ENCODE measurements around the gene STON2. TPM values are rescaled to one million over a fixed set of nuclear protein-coding genes. Genes with fewer than 3 reads are reported as not detected.

STON2 gene
- total RNA-seq, 1 experiment from 2014 or later: 23.5 TPM

- ChIA-PET POLR2A (interaction anchor here (0.6 to 1.7 kb wide), 9 partner anchors 9 to 93 kb away, joined by 3 to 7 read pairs (median 4); partner anchors contain the start of gene STON2), CTCF (interaction anchor here (0.6 to 1.9 kb wide), 5 partner anchors 10 to 152 kb away, joined by 3 to 12 read pairs (median 3); no protein-coding TSS in a partner anchor)
- Mint-ChIP-seq H3K27ac (ENCODE audit: low read depth, unreplicated experiment) (peak overlapping the region; percentile 24), H3K27me3 (ENCODE audit: insufficient read depth, unreplicated experiment) (no peaks in the 10 kb centered on the region), H3K36me3 (ENCODE audit: insufficient read depth, unreplicated experiment) (peaks cover 5% of the 10 kb centered on the region), H3K4me1 (ENCODE audit: insufficient read depth, unreplicated experiment) (peaks cover 33% of the 10 kb centered on the region), H3K9me3 (ENCODE audit: unreplicated experiment) (no peaks in the 10 kb centered on the region), H3K4me3 (ENCODE audit: unreplicated experiment) (no peak overlapping the region)
- peak; percentile 70 for DNase-seq (ENCODE audit: unreplicated experiment)
- intact Hi-C loops (cut with micrococcal nuclease): no loop called here
- TF ChIP-seq CTCF (IDR thresholded peaks at IDR 0.05; ENCODE audit: unreplicated experiment): no peak
- BruUV-seq (replicated peaks): no TSS peak
Measured at GRCh38 chr14:81313775-81314429, 86.2 kb downstream of the STON2 start.

GRCh38 chr14:81313200-81313599 is 86.9 kb downstream of the STON2 start:
- Mint-ChIP-seq H3K9me3 (ENCODE audit: unreplicated experiment) (no peaks in the 10 kb centered on the region), H3K4me1 (ENCODE audit: insufficient read depth, unreplicated experiment) (peaks cover 33% of the 10 kb centered on the region), H3K4me3 (ENCODE audit: unreplicated experiment) (peak overlapping the region; percentile 13), H3K27ac (ENCODE audit: low read depth, unreplicated experiment) (peak overlapping the region; percentile 24), H3K36me3 (ENCODE audit: insufficient read depth, unreplicated experiment) (no peaks in the 10 kb centered on the region), H3K27me3 (ENCODE audit: insufficient read depth, unreplicated experiment) (no peaks in the 10 kb centered on the region)
- ChIA-PET POLR2A (interaction anchor here (1.1 to 1.7 kb wide), 3 partner anchors 70 to 88 kb away, joined by 5 to 7 read pairs (median 5); partner anchors contain the start of gene STON2), CTCF (interaction anchor here (1.1 kb wide), 1 partner anchor 151 kb away, joined by 3 read pairs; no protein-coding TSS in a partner anchor)
- intact Hi-C loops (cut with micrococcal nuclease): no loop called here
- DNase-seq (ENCODE audit: unreplicated experiment): no peak
- no TSS peak for BruUV-seq (replicated peaks)
- TF ChIP-seq CTCF (IDR thresholded peaks at IDR 0.05; ENCODE audit: unreplicated experiment): no peak

GRCh38 chr14:81312289-81312876 is 87.7 kb downstream of the STON2 start:
- intact Hi-C loops (cut with micrococcal nuclease): no loop called here
- peaks cover 33% of the 10 kb centered on the region for H3K4me1 Mint-ChIP-seq (ENCODE audit: insufficient read depth, unreplicated experiment)
- TF ChIP-seq CTCF (IDR thresholded peaks at IDR 0.05; ENCODE audit: unreplicated experiment): no peak
- no peaks in the 10 kb centered on the region for H3K27me3 Mint-ChIP-seq (ENCODE audit: insufficient read depth, unreplicated experiment)
- CTCF ChIA-PET: interaction anchor here (0.7 to 0.8 kb wide), 2 partner anchors 9 to 124 kb away, joined by 3 read pairs; no protein-coding TSS in a partner anchor
- H3K36me3 Mint-ChIP-seq (ENCODE audit: insufficient read depth, unreplicated experiment): no peaks in the 10 kb centered on the region
- H3K27ac Mint-ChIP-seq (ENCODE audit: low read depth, unreplicated experiment): peak overlapping the region; percentile 70
- no peak for DNase-seq (ENCODE audit: unreplicated experiment)
- BruUV-seq (replicated peaks): no TSS peak
- H3K4me3 Mint-ChIP-seq (ENCODE audit: unreplicated experiment): peak overlapping the region; percentile 13
- POLR2A ChIA-PET: interaction anchor here (0.7 to 4.3 kb wide), 15 partner anchors 9 to 141 kb away, joined by 3 to 38 read pairs (median 6); partner anchors contain the start of genes GTF2A1 and STON2
- no peaks in the 10 kb centered on the region for H3K9me3 Mint-ChIP-seq (ENCODE audit: unreplicated experiment)

GRCh38 chr14:81311778-81312177 is 88.3 kb downstream of the STON2 start:
- Mint-ChIP-seq H3K4me3 (ENCODE audit: unreplicated experiment) (peak overlapping the region; percentile 13), H3K9me3 (ENCODE audit: unreplicated experiment) (no peaks in the 10 kb centered on the region)

More at GRCh38 chr14:81311778-81312177, 88.3 kb downstream of the STON2 start:
- Mint-ChIP-seq H3K27ac (ENCODE audit: low read depth, unreplicated experiment) (peak overlapping the region; percentile 70), H3K27me3 (ENCODE audit: insufficient read depth, unreplicated experiment) (no peaks in the 10 kb centered on the region), H3K4me1 (ENCODE audit: insufficient read depth, unreplicated experiment) (peaks cover 33% of the 10 kb centered on the region), H3K36me3 (ENCODE audit: insufficient read depth, unreplicated experiment) (no peaks in the 10 kb centered on the region)
- CTCF ChIA-PET: no interaction called here
- no peak for TF ChIP-seq CTCF (IDR thresholded peaks at IDR 0.05; ENCODE audit: unreplicated experiment)
- no TSS peak for BruUV-seq (replicated peaks)
- intact Hi-C loops (cut with micrococcal nuclease): no loop called here
- POLR2A ChIA-PET: interaction anchor here (0.7 to 4.3 kb wide), 16 partner anchors 9 to 142 kb away, joined by 3 to 38 read pairs (median 6); partner anchors contain the start of genes GTF2A1 and STON2
- peak; percentile 70 for DNase-seq (ENCODE audit: unreplicated experiment)
